ENCODE measurements around the gene OR5A1.

DNA sequence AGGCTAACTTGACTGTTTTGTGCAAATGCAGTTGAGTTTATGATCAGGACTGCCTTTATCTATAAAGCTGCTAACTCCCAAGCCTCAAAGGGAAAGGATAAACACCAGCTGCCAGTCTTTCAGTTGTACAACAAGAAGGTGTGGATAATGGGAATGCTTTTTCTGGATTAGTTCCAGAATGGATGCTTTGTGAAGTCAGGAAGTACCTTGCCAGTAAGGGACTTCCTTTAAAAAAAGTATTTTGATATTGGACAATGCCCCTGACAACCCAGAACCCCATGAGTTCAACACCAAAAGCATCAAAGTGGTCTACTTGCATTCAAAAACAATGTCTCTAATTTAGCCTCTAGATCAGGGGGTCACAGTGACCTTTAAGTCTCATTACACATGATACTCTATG, 42.1 kb upstream of the OR5A1 start:
- TF ChIP-seq POLR2A (IDR thresholded peaks at IDR 0.05; ENCODE audit: low read depth, low read length) (no peak), POLR2AphosphoS5 (IDR thresholded peaks at IDR 0.05; ENCODE audit: low read depth, low read length) (no peak), TAF1 (IDR thresholded peaks at IDR 0.05; ENCODE audit: borderline replicate concordance, low read depth, low read length) (no peak)
